ENCODE measurements around the gene SENP1.

- TF ChIP-seq POLR2A (IDR thresholded peaks at IDR 0.05) (no peak), CTCF (IDR thresholded peaks at IDR 0.05) (no peak)
Measured at GRCh38 chr12:48038085-48038484, 67.8 kb downstream of the SENP1 start.
